CD14-positive monocyte (primary cell): Measurements from ENCODE around the gene WNT7A. TPM values are rescaled to one million over a fixed set of nuclear protein-coding genes. Genes with fewer than 3 reads are reported as not detected.

Experiments
- DNase-seq, 3 donors: peaks; one replicate each; pipeline ENCODE4 v3.0.0-alpha.2; 2011 to 2022
- H2AFZ ChIP-seq: 2 replicates; pipeline ENCODE4 v1.6.0; 2012; ENCODE audit warnings: mild to moderate bottlenecking, low read depth, low read length, inconsistent platforms; ENCODE audit not compliant: insufficient read depth, poor library complexity, severe bottlenecking
- H3K27ac ChIP-seq, 2 donors: 1 replicate in 1 of 2; 2 replicates in 1 of 2; pipeline ENCODE4 v1.5.1; 2012 to 2013; ENCODE audit warnings: low read length in 2 of 2, control low read depth in 1 of 2, inconsistent platforms in 1 of 2, low read depth in 1 of 2, mild to moderate bottlenecking in 1 of 2
- H3K27me3 ChIP-seq, 2 donors: one replicate each; pipeline versions ENCODE4 v1.6.0 to v1.6.1; 2011 to 2013; ENCODE audit warnings: low read length in 2 of 2; ENCODE audit not compliant: control insufficient read depth in 2 of 2, insufficient read depth in 2 of 2
- H3K36me3 ChIP-seq, 2 donors: replicated peaks in 1 of 2; 1 replicate in 1 of 2; 2 replicates in 1 of 2; pipeline versions ENCODE4 v1.5.1 to v1.6.1; 2012 to 2013; ENCODE audit warnings: low read length in 2 of 2, control low read depth in 1 of 2, inconsistent platforms in 1 of 2, mild to moderate bottlenecking in 1 of 2; ENCODE audit not compliant: insufficient read depth in 2 of 2, control insufficient read depth in 1 of 2
- H3K4me1 ChIP-seq, 2 donors: 1 replicate in 1 of 2; 2 replicates in 1 of 2; pipeline versions ENCODE4 v1.5.1 to v1.6.1; 2012 to 2013; ENCODE audit warnings: low read length in 2 of 2, control low read depth in 1 of 2, inconsistent platforms in 1 of 2, mild to moderate bottlenecking in 1 of 2, moderate library complexity in 1 of 2; ENCODE audit not compliant: insufficient read depth in 2 of 2, control insufficient read depth in 1 of 2
- H3K4me2 ChIP-seq: replicated peaks from 2 replicates; pipeline ENCODE3; 2012; ENCODE audit warnings: low read length, moderate library complexity, mild to moderate bottlenecking; ENCODE audit not compliant: poor library complexity, severe bottlenecking; ENCODE audit errors: extremely low read depth
- H3K4me3 ChIP-seq, 3 experiments: fragments of 200-600 bp in 1 of 3; sonication (generic) in 1 of 3; replicated peaks in 1 of 3; 1 replicate in 2 of 3; 2 replicates in 1 of 3; pipeline ENCODE4 v1.5.1; 2011 to 2013; ENCODE audit warnings: low read length in 3 of 3, mild to moderate bottlenecking in 3 of 3, control low read depth in 2 of 3, low read depth in 2 of 3, inconsistent platforms in 1 of 3, moderate library complexity in 1 of 3
- H3K79me2 ChIP-seq: 2 replicates; pipeline ENCODE4 v1.6.0; 2012; ENCODE audit warnings: mild to moderate bottlenecking, control low read depth, inconsistent platforms, low read length, moderate library complexity; ENCODE audit not compliant: insufficient read depth
- H3K9ac ChIP-seq: 2 replicates; pipeline ENCODE4 v1.6.0; 2017; ENCODE audit warnings: low read length, mild to moderate bottlenecking; ENCODE audit not compliant: insufficient read depth, poor library complexity, severe bottlenecking
- H3K9me3 ChIP-seq, 2 donors: replicated peaks in 1 of 2; 1 replicate in 1 of 2; 2 replicates in 1 of 2; pipeline versions ENCODE4 v1.5.1 to v1.6.1; 2012 to 2013; ENCODE audit warnings: low read length in 2 of 2, control low read depth in 1 of 2; ENCODE audit not compliant: control insufficient read depth in 1 of 2, insufficient read depth in 1 of 2
- H4K20me1 ChIP-seq: 2 replicates; pipeline ENCODE4 v1.6.0; 2012; ENCODE audit warnings: mild to moderate bottlenecking, low read length, control low read depth, moderate library complexity; ENCODE audit not compliant: insufficient read depth
- H3K27ac Mint-ChIP-seq, 7 donors: one replicate each; pipeline ENCODE4 v1.8.0; 2020; ENCODE audit warnings: mild to moderate bottlenecking in 7 of 7, mixed read lengths in 7 of 7, moderate library complexity in 6 of 7, inconsistent platforms in 2 of 7
- H3K27me3 Mint-ChIP-seq, 3 donors: one replicate each; pipeline ENCODE4 v1.8.0; 2021 to 2022; ENCODE audit warnings: low read depth in 3 of 3, mild to moderate bottlenecking in 3 of 3, mixed read lengths in 3 of 3, moderate library complexity in 3 of 3, inconsistent platforms in 1 of 3
- H3K36me3 Mint-ChIP-seq, 2 donors: one replicate each; pipeline ENCODE4 v1.8.0; 2020; ENCODE audit warnings: mixed read lengths in 2 of 2, inconsistent platforms in 1 of 2, mild to moderate bottlenecking in 1 of 2
- H3K4me1 Mint-ChIP-seq: one replicate; pipeline ENCODE4 v1.8.0; 2020; ENCODE audit warnings: mild to moderate bottlenecking, mixed read lengths
- H3K4me3 Mint-ChIP-seq, 2 donors: one replicate each; pipeline ENCODE4 v1.8.0; 2020; ENCODE audit warnings: mild to moderate bottlenecking in 2 of 2, mixed read lengths in 2 of 2, moderate library complexity in 1 of 2
- H3K9me3 Mint-ChIP-seq, 7 donors: one replicate each; pipeline ENCODE4 v1.8.0; 2020 to 2022; ENCODE audit warnings: mixed read lengths in 7 of 7, mild to moderate bottlenecking in 6 of 7, moderate library complexity in 6 of 7, inconsistent platforms in 2 of 7
- WGBS: methylation state at CpG from one replicate; pipeline ENCODE4 v1.1.5; 2013; ENCODE audit warnings: missing lambda C conversion rate; ENCODE audit not compliant: insufficient coverage; 5-methylcytosine and 5-hydroxymethylcytosine counted together
- intact Hi-C, 2 donors: fragments of 100-400 bp; cut with micrococcal nuclease; formaldehyde crosslinking; loops; one replicate each; pipeline versions ENCODE4 v1.15.0 to v1.15.1; 2023
- polyA plus RNA-seq, 3 donors: library from polyadenylated mRNA; depleted of rRNA in 1 of 3; unstranded in 2 of 3; stranded (reverse) in 1 of 3; fragments of 300-500 nt in 2 of 3; fragments of >200 nt in 1 of 3; fragmentation: Illumina TruSeq in 2 of 3; gene quantifications; 1 replicate in 2 of 3; 2 replicates in 1 of 3; pipeline ENCODE4 v1.2.3, GENCODE V29; 2012 to 2021
- TF ChIP-seq, protein P1 (sequence below): fragments of 200-600 bp; IDR thresholded peaks from one replicate; pipeline ENCODE4 v1.8.0; 2022; ENCODE audit warnings: antibody characterized with exemption, mild to moderate bottlenecking

Gene WNT7A
- polyA plus RNA-seq, 3 donors, result not detected

DNA sequence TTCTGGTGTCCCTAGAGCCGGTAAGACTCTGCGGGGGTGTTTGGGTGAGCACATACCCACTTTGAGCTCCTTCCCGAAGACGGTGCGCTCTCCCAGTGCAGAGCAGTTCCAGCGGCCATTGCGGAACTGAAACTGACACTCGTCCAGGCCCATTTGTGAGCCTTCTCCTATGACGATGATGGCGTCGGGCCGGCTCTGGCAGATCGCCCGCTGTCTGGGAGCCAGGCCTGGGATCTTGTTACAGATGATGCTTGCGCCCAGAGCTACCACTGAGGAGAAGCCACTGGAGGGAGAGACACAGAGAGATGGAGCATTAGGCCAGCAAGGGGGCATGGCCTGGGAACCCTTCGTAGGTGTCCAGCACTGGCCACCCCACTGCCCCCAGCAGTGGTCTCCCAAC lies 5.0 kb downstream of the WNT7A start:
- H3K27ac Mint-ChIP-seq, result peak overlapping the region in 1 of 7 donors; percentile 75
- no peak overlapping the region for H3K4me3 ChIP-seq
- peaks cover 4% of the 10 kb centered on the region for H3K4me1 Mint-ChIP-seq
- H3K4me2 ChIP-seq, result no peak overlapping the region
- peaks cover 35 to 56% (median 53%) of the 10 kb centered on the region in 3 donors for H3K27me3 Mint-ChIP-seq
- no peaks in the 10 kb centered on the region for H3K36me3 Mint-ChIP-seq
- H3K27me3 ChIP-seq, result peaks cover 28 to 40% of the 10 kb centered on the region in 2 donors
- peaks cover 0 to 14% (median 10%) of the 10 kb centered on the region in 7 donors for H3K9me3 Mint-ChIP-seq
- H3K27ac ChIP-seq, result no peak overlapping the region
- no peak overlapping the region for H3K9ac ChIP-seq
- no peak overlapping the region for H3K4me3 Mint-ChIP-seq
- intact Hi-C loops, result no loop called here
- 89% methylated on average over 15 of the region's 16 CpGs for WGBS
- TF ChIP-seq, protein P1, sequence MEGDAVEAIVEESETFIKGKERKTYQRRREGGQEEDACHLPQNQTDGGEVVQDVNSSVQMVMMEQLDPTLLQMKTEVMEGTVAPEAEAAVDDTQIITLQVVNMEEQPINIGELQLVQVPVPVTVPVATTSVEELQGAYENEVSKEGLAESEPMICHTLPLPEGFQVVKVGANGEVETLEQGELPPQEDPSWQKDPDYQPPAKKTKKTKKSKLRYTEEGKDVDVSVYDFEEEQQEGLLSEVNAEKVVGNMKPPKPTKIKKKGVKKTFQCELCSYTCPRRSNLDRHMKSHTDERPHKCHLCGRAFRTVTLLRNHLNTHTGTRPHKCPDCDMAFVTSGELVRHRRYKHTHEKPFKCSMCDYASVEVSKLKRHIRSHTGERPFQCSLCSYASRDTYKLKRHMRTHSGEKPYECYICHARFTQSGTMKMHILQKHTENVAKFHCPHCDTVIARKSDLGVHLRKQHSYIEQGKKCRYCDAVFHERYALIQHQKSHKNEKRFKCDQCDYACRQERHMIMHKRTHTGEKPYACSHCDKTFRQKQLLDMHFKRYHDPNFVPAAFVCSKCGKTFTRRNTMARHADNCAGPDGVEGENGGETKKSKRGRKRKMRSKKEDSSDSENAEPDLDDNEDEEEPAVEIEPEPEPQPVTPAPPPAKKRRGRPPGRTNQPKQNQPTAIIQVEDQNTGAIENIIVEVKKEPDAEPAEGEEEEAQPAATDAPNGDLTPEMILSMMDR, result no peak
- H3K9me3 ChIP-seq, result peaks cover 7 to 23% of the 10 kb centered on the region in 2 donors
- no peak for DNase-seq
- H3K79me2 ChIP-seq, result no peaks in the 10 kb centered on the region
- no peaks in the 10 kb centered on the region for H3K36me3 ChIP-seq
- no peaks in the 10 kb centered on the region for H4K20me1 ChIP-seq
- no peak overlapping the region for H2AFZ ChIP-seq
- H3K4me1 ChIP-seq, result no peaks in the 10 kb centered on the region

DNA sequence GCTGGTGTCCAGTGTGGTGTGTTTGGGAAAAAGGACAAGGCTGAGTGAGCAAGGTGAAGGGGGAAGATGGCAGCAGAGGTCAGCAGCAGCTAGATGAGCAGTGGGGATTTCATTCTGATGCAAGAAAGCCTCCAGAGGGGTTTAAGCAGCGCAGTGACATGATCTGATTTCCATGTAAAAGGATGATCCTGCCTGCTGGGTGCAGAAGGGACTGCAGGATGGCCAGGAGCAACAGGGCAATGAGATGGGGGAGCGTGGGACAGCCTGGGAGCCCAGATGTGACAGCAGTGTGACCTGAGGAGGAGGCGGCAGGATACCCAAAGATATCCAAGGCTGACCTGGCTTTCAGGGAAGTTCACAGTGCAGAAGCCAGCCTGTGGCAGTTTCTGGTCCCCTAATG lies 6.1 kb downstream of the WNT7A start:
- Histone ChIP-seq H3K79me2 (no peaks in the 10 kb centered on the region), H3K4me1 (no peaks in the 10 kb centered on the region), H3K27ac (no peak overlapping the region), H3K4me2 (no peak overlapping the region), H3K9me3 (peaks cover 7 to 23% of the 10 kb centered on the region in 2 donors), H3K9ac (no peak overlapping the region), H3K4me3 (no peak overlapping the region), H2AFZ (no peak overlapping the region), H3K36me3 (no peaks in the 10 kb centered on the region), H3K27me3 (peaks cover 21 to 32% of the 10 kb centered on the region in 2 donors), H4K20me1 (no peaks in the 10 kb centered on the region)
- DNase-seq, result no peak
- Mint-ChIP-seq H3K27me3 (peaks cover 28 to 50% (median 48%) of the 10 kb centered on the region in 3 donors), H3K9me3 (peaks cover 0 to 15% (median 8%) of the 10 kb centered on the region in 7 donors), H3K36me3 (no peaks in the 10 kb centered on the region), H3K4me1 (peaks cover 2% of the 10 kb centered on the region), H3K27ac (no peak overlapping the region), H3K4me3 (no peak overlapping the region)
- TF ChIP-seq, protein P1, result no peak
- 56% methylated on average over 3 of the region's 3 CpGs for WGBS
- intact Hi-C loops, result no loop called here
